Ovary (tissue), 9 donors: Measurements from ENCODE around the gene RPTOR. TPM values are rescaled to one million over a fixed set of nuclear protein-coding genes. Genes with fewer than 3 reads are reported as not detected.

Source experiments
- DNase-seq, 5 donors: peaks; one replicate each; pipeline ENCODE4 v3.0.0-alpha.2; 2019 to 2020
- H3K27ac ChIP-seq, 2 donors: fragments of 200-600 bp; one replicate each; pipeline versions ENCODE4 v1.5.1 to v1.8.0; 2019 to 2022
- H3K27me3 ChIP-seq: fragments of 200-600 bp; one replicate; pipeline ENCODE4 v1.8.0; 2022
- H3K36me3 ChIP-seq: fragments of 200-600 bp; sonication (generic); one replicate; pipeline ENCODE4 v1.5.1; 2019
- H3K4me1 ChIP-seq: one replicate; pipeline ENCODE4 v1.8.1; 2013; ENCODE audit warnings: mild to moderate bottlenecking, moderate library complexity; ENCODE audit not compliant: insufficient read depth
- H3K4me3 ChIP-seq: fragments of 200-600 bp; sonication (generic); one replicate; pipeline ENCODE4 v1.5.1; 2017
- H3K9me3 ChIP-seq, 2 donors: fragments of 200-600 bp in 1 of 2; sonication (generic) in 1 of 2; one replicate each; pipeline versions ENCODE4 v1.5.1 to v1.8.1; 2013 to 2019; ENCODE audit warnings: mild to moderate bottlenecking in 1 of 2, moderate library complexity in 1 of 2
- CTCF ChIP-seq, 3 donors: fragments of 450-650 bp in 2 of 3; fragments of 200-600 bp in 1 of 3; IDR thresholded peaks; one replicate each; pipeline versions ENCODE4 v1.5.1 to v1.8.0; 2016 to 2022; ENCODE audit warnings: antibody characterized with exemption in 3 of 3, mild to moderate bottlenecking in 1 of 3
- EP300 ChIP-seq: sonication (generic); formaldehyde crosslinking; IDR thresholded peaks from one replicate; pipeline ENCODE4 v1.6.1; 2017; ENCODE audit warnings: antibody characterized with exemption
- POLR2A ChIP-seq: fragments of 450-650 bp; IDR thresholded peaks from one replicate; pipeline ENCODE4 v1.6.1; 2017; ENCODE audit warnings: antibody characterized with exemption, mild to moderate bottlenecking, moderate library complexity
- WGBS, 3 donors: extraction: QIAGEN DNeasy Blood & Tissue Kit in 1 of 3; methylation state at CpG; one replicate each; pipeline versions ENCODE4 v1.1.5 to v1.1.7; 2013 to 2017; 5-methylcytosine and 5-hydroxymethylcytosine counted together
- intact Hi-C, 4 donors: fragments of 100-400 bp; cut with DNase I; formaldehyde crosslinking; loops; one replicate each; pipeline versions ENCODE4 v1.11.0 to v1.15.1; 2022 to 2023
- polyA plus RNA-seq, 2 donors: library from polyadenylated mRNA; stranded (reverse); fragments of 200-250 nt in 1 of 2; fragments of 350-450 nt in 1 of 2; fragmentation: Illumina TruSeq in 1 of 2; extraction: RNeasy Lipid Tissue Mini Kit (QIAGEN cat#74804) in 1 of 2; gene quantifications; one replicate each; pipeline ENCODE4 v1.2.3, GENCODE V29; 2013 to 2014
- total RNA-seq, 7 donors: library from RNA; depleted of rRNA in 2 of 7; stranded (reverse); fragments of >200 nt in 2 of 7; fragmentation: NEBNext Ultra II Directional in 3 of 7; extraction: Animal tissue kit (Norgen Biotek cat#: 25700) in 3 of 7; gene quantifications; one replicate each; pipeline versions ENCODE4 v1.1.0 to v1.2.4, GENCODE V29; 2016 to 2023
- donor health status: DM: no; HTN: no; CAD: no; lungs with moderate emphysema.
- donor health status: DM: no; HTN: no; CAD: no.
- donor health status: Bipolar disorder and iron deficiency.
- donor health status: DM: yes; HTN: yes; CAD: no.
- donor health status: DM: no; HTN: no; CAD: no.
- donor health status: DM: yes; HTN: yes; CAD: no.

Gene RPTOR
- total and polyA plus RNA-seq, 9 donors = 11.1 to 41.9 (median 27.9) TPM

GRCh38 chr17:80519091-80519781 is 25.4 kb upstream of the RPTOR start:
- Histone ChIP-seq H3K27ac (no peak overlapping the region), H3K27me3 (no peaks in the 10 kb centered on the region), H3K36me3 (no peaks in the 10 kb centered on the region), H3K4me3 (no peak overlapping the region), H3K4me1 (no peaks in the 10 kb centered on the region), H3K9me3 (no peaks in the 10 kb centered on the region)
- WGBS, 3 donors = 29 to 47% (median 40%) methylated on average over 7 of the region's 7 CpGs
- intact Hi-C loops = no loop called here
- TF ChIP-seq EP300 (no peak), POLR2A (no peak), CTCF (IDR thresholded peaks at IDR 0.05) (no peak)
- DNase-seq = no peak

- H3K27me3 ChIP-seq = no peaks in the 10 kb centered on the region
- TF ChIP-seq POLR2A = no peak
- TF ChIP-seq CTCF (IDR thresholded peaks at IDR 0.05) = no peak
- no peak for TF ChIP-seq EP300
- intact Hi-C loops = no loop called here
- H3K9me3 ChIP-seq = no peaks in the 10 kb centered on the region
- DNase-seq = no peak
- no peaks in the 10 kb centered on the region for H3K4me1 ChIP-seq
- WGBS, 3 donors = 45 to 54% (median 49%) methylated on average over 10 of the region's 10 CpGs
- no peak overlapping the region for H3K4me3 ChIP-seq
- H3K27ac ChIP-seq = no peak overlapping the region
- no peaks in the 10 kb centered on the region for H3K36me3 ChIP-seq
These were observed 23.7 kb upstream of the RPTOR start for GRCh38 chr17:80520810-80521455.

- no peaks in the 10 kb centered on the region for H3K9me3 ChIP-seq
- H3K27ac ChIP-seq = peak overlapping the region in 1 of 2 donors; percentile 44
- H3K4me3 ChIP-seq = no peak overlapping the region
- 45 to 58% (median 55%) methylated on average over 12 of the region's 12 CpGs for WGBS, 3 donors
- intact Hi-C loops = no loop called here
- no peaks in the 10 kb centered on the region for H3K36me3 ChIP-seq
- no peaks in the 10 kb centered on the region for H3K4me1 ChIP-seq
- H3K27me3 ChIP-seq = no peaks in the 10 kb centered on the region
- DNase-seq = peak in 1 of 5 donors; percentile 53
- TF ChIP-seq CTCF (IDR thresholded peaks at IDR 0.05) (no peak), EP300 (no peak), POLR2A (no peak)
These were observed 21.4 kb upstream of the RPTOR start for GRCh38 chr17:80523054-80523744.

- Histone ChIP-seq H3K9me3 (no peaks in the 10 kb centered on the region), H3K27me3 (no peaks in the 10 kb centered on the region), H3K36me3 (no peaks in the 10 kb centered on the region), H3K4me3 (no peak overlapping the region), H3K4me1 (no peaks in the 10 kb centered on the region), H3K27ac (peak overlapping the region in 1 of 2 donors; percentile 44)
- no peak for DNase-seq
- intact Hi-C loops = no loop called here
- WGBS, 3 donors = 35 to 60% (median 48%) methylated on average over 16 of the region's 16 CpGs
- no peak for TF ChIP-seq EP300
- TF ChIP-seq CTCF (IDR thresholded peaks at IDR 0.05) = no peak
- TF ChIP-seq POLR2A = no peak
These were observed 20.5 kb upstream of the RPTOR start for GRCh38 chr17:80523956-80524712.
